ENCODE data around the gene GUK1.

GRCh38 chr1:228139406-228139930 is 611 bp upstream of the GUK1 start:
- no peak for TF ChIP-seq EZH2 (IDR thresholded peaks at IDR 0.05; ENCODE audit: borderline replicate concordance, low read length)
- no peak for TF ChIP-seq CTCF (conservative IDR thresholded peaks at IDR 0.05 in 1 of 2, IDR thresholded peaks at IDR 0.05 in 1 of 2; ENCODE audit: extremely low read depth in 1 of 2, insufficient read depth in 1 of 2, low read depth in 1 of 2, low read length in 2 of 2)
